ENCODE measurements around the gene ACYP2.

DNA sequence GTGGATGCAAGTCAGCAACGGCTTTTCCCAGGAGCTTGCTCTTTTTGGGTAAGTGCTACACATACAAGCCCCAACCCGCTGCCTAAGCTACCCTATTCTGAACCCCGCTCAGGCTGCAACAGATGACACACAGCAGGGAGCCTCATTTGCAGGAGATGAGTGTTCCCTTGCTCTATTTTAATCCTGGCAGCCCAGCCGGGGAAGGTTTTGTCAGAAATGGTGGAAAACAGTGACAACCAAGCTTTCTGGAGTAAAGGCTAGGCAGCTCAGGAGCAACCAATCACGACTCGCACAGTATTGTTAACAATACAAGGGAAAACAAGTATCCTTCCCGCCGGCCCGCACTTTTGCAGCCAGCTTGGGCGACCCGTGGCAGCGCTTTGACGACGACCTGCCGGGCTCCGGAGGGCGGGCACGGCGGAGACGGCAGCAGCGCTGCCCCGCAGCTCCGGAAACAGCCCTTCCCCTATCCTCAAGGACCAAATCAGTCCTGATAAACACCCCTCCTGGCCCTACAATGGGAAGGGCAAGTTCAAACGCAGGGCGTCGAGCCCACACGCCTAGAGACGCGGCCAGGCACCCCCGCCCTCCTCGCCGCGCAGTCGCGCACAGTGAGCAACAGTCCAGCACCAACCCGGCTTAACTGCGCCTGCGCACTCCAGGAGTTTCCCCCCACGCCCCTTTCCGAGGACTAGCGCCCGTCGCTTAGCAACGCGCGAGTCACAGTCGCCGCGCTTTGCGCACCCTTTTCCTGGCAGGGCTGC is 214.9 kb downstream of the ACYP2 start:
- TF ChIP-seq, protein P1, sequence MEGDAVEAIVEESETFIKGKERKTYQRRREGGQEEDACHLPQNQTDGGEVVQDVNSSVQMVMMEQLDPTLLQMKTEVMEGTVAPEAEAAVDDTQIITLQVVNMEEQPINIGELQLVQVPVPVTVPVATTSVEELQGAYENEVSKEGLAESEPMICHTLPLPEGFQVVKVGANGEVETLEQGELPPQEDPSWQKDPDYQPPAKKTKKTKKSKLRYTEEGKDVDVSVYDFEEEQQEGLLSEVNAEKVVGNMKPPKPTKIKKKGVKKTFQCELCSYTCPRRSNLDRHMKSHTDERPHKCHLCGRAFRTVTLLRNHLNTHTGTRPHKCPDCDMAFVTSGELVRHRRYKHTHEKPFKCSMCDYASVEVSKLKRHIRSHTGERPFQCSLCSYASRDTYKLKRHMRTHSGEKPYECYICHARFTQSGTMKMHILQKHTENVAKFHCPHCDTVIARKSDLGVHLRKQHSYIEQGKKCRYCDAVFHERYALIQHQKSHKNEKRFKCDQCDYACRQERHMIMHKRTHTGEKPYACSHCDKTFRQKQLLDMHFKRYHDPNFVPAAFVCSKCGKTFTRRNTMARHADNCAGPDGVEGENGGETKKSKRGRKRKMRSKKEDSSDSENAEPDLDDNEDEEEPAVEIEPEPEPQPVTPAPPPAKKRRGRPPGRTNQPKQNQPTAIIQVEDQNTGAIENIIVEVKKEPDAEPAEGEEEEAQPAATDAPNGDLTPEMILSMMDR (IDR thresholded peaks at IDR 0.05; ENCODE audit: insufficient read depth, low read length, poor library complexity, severe bottlenecking) = no peak
- no peak for TF ChIP-seq EZH2phosphoT487 (conservative IDR thresholded peaks at IDR 0.05; ENCODE audit: low read length)
